ENCODE measurements around the gene DGKG.
A peak's percentile ranks its signal among the peaks of the same experiment; 100 is the strongest.

The DGKG gene

DNA sequence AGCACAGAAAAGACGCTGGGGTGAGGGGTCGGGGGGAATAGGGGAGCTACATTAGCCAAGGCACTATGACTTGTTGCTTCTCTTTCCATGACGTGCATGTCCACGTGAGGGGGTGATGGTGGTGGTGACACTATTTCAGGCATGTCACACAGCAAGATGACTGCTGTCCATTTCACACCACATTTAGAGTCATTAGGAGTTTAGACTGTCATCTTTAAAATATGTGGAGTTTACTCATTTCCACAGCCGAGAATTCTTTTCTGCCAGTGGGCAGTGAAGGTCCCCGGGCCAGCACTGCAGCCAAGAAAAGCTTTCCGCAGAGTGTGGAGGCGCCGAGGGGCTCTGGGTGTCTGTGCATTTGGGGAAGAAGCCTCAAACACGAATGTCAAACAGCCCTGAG lies 954 bp upstream of the DGKG start:
- no peaks in the 10 kb centered on the region for H3F3A ChIP-seq (ENCODE audit: low read depth)
- TF ChIP-seq, protein P1, sequence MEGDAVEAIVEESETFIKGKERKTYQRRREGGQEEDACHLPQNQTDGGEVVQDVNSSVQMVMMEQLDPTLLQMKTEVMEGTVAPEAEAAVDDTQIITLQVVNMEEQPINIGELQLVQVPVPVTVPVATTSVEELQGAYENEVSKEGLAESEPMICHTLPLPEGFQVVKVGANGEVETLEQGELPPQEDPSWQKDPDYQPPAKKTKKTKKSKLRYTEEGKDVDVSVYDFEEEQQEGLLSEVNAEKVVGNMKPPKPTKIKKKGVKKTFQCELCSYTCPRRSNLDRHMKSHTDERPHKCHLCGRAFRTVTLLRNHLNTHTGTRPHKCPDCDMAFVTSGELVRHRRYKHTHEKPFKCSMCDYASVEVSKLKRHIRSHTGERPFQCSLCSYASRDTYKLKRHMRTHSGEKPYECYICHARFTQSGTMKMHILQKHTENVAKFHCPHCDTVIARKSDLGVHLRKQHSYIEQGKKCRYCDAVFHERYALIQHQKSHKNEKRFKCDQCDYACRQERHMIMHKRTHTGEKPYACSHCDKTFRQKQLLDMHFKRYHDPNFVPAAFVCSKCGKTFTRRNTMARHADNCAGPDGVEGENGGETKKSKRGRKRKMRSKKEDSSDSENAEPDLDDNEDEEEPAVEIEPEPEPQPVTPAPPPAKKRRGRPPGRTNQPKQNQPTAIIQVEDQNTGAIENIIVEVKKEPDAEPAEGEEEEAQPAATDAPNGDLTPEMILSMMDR (conservative IDR thresholded peaks at IDR 0.05; ENCODE audit: low read length), result no peak
- TF ChIP-seq EZH2phosphoT487 (IDR thresholded peaks at IDR 0.05; ENCODE audit: borderline replicate concordance), result no peak
- H3K36me3 ChIP-seq (ENCODE audit: insufficient read depth, low read length), result no peaks in the 10 kb centered on the region
- H3K9ac ChIP-seq (ENCODE audit: low read depth, low read length, poor library complexity, severe bottlenecking), result no peak overlapping the region
- no peaks in the 10 kb centered on the region for H3K4me1 ChIP-seq (ENCODE audit: insufficient read depth, low read length, poor library complexity, severe bottlenecking)
- H2AFZ ChIP-seq (ENCODE audit: low read length), result no peak overlapping the region
- no peaks in the 10 kb centered on the region for H3K79me2 ChIP-seq (ENCODE audit: insufficient read depth, low read length)
- no peaks in the 10 kb centered on the region for H3K9me2 ChIP-seq (replicated peaks; ENCODE audit: low read depth, low read length)
- peaks cover 33% of the 10 kb centered on the region for H3K27me3 ChIP-seq (ENCODE audit: insufficient read depth, low read length, poor library complexity, severe bottlenecking)
- H3K9me3 ChIP-seq (ENCODE audit: insufficient read depth, low read depth, low read length), result no peaks in the 10 kb centered on the region
- H4K20me1 ChIP-seq (ENCODE audit: insufficient read depth, low read length, poor library complexity, severe bottlenecking), result no peaks in the 10 kb centered on the region
- H3K4me3 ChIP-seq (ENCODE audit: low read length, poor library complexity, severe bottlenecking), result no peak overlapping the region
- no peak overlapping the region for H3K4me2 ChIP-seq (ENCODE audit: low read depth, low read length, poor library complexity, severe bottlenecking)

DNA sequence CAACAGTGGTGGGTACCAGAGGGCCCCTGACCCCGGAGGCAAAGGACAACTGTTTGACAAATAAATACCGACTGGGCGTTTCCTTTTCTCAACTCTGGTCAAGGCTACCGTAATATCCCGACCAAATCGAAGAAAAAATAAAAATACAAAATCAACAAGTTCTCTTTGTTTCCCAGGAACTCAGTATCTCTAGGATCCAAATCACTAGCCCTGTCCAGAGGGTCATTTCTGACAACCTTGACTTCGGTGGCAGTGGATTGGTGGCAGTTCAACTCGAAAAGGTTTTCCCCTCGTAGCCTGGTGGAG lies 456 bp upstream of the DGKG start:
- H3K36me3 ChIP-seq (ENCODE audit: insufficient read depth, low read length), result no peaks in the 10 kb centered on the region
- peak overlapping the region; percentile 69 for H3K4me3 ChIP-seq (ENCODE audit: low read length, poor library complexity, severe bottlenecking)
- H3K9ac ChIP-seq (ENCODE audit: low read depth, low read length, poor library complexity, severe bottlenecking), result no peak overlapping the region
- H3K4me2 ChIP-seq (ENCODE audit: low read depth, low read length, poor library complexity, severe bottlenecking), result peak overlapping the region; percentile 88
- H3K9me3 ChIP-seq (ENCODE audit: insufficient read depth, low read depth, low read length), result no peaks in the 10 kb centered on the region
- H3K27me3 ChIP-seq (ENCODE audit: insufficient read depth, low read length, poor library complexity, severe bottlenecking), result peaks cover 33% of the 10 kb centered on the region
- no peaks in the 10 kb centered on the region for H3K9me2 ChIP-seq (replicated peaks; ENCODE audit: low read depth, low read length)
- H3K4me1 ChIP-seq (ENCODE audit: insufficient read depth, low read length, poor library complexity, severe bottlenecking), result no peaks in the 10 kb centered on the region
- TF ChIP-seq EZH2phosphoT487 (IDR thresholded peaks at IDR 0.05; ENCODE audit: borderline replicate concordance), result no peak
- TF ChIP-seq, protein P1 (conservative IDR thresholded peaks at IDR 0.05; ENCODE audit: low read length), result no peak
- H4K20me1 ChIP-seq (ENCODE audit: insufficient read depth, low read length, poor library complexity, severe bottlenecking), result no peaks in the 10 kb centered on the region
- peak overlapping the region; percentile 85 for H2AFZ ChIP-seq (ENCODE audit: low read length)
- no peaks in the 10 kb centered on the region for H3K79me2 ChIP-seq (ENCODE audit: insufficient read depth, low read length)
- H3F3A ChIP-seq (ENCODE audit: low read depth), result no peaks in the 10 kb centered on the region

DNA sequence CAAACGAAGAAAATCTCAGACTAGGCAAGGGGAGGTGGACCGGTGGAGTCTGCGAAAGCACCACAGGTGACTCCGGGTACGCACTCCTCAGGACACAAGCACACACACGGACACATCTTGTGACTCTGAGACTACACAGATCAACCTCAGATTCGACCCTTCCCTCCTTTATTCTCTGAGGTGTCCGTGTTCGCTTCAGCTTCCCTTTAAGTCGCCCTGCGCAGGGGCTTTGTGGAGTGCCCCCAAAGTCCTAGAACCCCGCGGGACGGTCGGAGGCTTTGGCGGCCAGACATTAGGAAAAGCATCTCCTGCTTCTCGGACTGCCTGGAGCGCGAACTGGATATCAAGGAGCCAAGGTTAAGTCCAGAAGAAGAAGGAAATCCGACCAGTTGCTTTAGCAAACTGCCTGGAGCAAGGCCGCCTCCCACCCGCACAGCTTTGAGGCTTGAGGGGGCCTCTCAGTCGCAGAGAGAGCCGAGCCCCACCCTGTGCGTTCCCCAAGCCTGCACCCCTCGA lies 730 bp downstream of the DGKG start:
- H3K9ac ChIP-seq (ENCODE audit: low read depth, low read length, poor library complexity, severe bottlenecking), result no peak overlapping the region
- no peaks in the 10 kb centered on the region for H4K20me1 ChIP-seq (ENCODE audit: insufficient read depth, low read length, poor library complexity, severe bottlenecking)
- H2AFZ ChIP-seq (ENCODE audit: low read length), result peak overlapping the region; percentile 85; the same call in 1 of the 2 replicates
- TF ChIP-seq, protein P1 (conservative IDR thresholded peaks at IDR 0.05; ENCODE audit: low read length), result no peak
- no peak for TF ChIP-seq EZH2phosphoT487 (IDR thresholded peaks at IDR 0.05; ENCODE audit: borderline replicate concordance)
- no peaks in the 10 kb centered on the region for H3K4me1 ChIP-seq (ENCODE audit: insufficient read depth, low read length, poor library complexity, severe bottlenecking)
- peak overlapping the region; percentile 88 for H3K4me2 ChIP-seq (ENCODE audit: low read depth, low read length, poor library complexity, severe bottlenecking)
- H3K4me3 ChIP-seq (ENCODE audit: low read length, poor library complexity, severe bottlenecking), result peak overlapping the region; percentile 69
- no peaks in the 10 kb centered on the region for H3K36me3 ChIP-seq (ENCODE audit: insufficient read depth, low read length)
- H3K9me3 ChIP-seq (ENCODE audit: insufficient read depth, low read depth, low read length), result no peaks in the 10 kb centered on the region
- peaks cover 33% of the 10 kb centered on the region for H3K27me3 ChIP-seq (ENCODE audit: insufficient read depth, low read length, poor library complexity, severe bottlenecking)
- H3K79me2 ChIP-seq (ENCODE audit: insufficient read depth, low read length), result no peaks in the 10 kb centered on the region
- H3K9me2 ChIP-seq (replicated peaks; ENCODE audit: low read depth, low read length), result no peaks in the 10 kb centered on the region
- no peaks in the 10 kb centered on the region for H3F3A ChIP-seq (ENCODE audit: low read depth)
